DLD1 (cell line): ENCODE measurements around the gene CD93.

Experiments used
- in situ Hi-C: cut with HindIII; loops from 2 replicates; pipeline ENCODE4 v1.10.0; 2017; ENCODE audit warnings: low sequenced_read_pairs

The CD93 gene

GRCh38 chr20:23086056-23086566 is at the start of gene CD93:
CD93 (minus strand) TSS chr20:23086324; CDS start chr20:23086192, 132 bp downstream.
- in situ Hi-C loops, result no loop called here

GRCh38 chr20:23133560-23133998 is 47.5 kb upstream of the CD93 start:
- in situ Hi-C loops, result no loop called here

- in situ Hi-C loops, result no loop called here
Measured at GRCh38 chr20:23132930-23133559, 46.9 kb upstream of the CD93 start.

- in situ Hi-C loops, result no loop called here
Measured at GRCh38 chr20:23132293-23132929, 46.3 kb upstream of the CD93 start.

- in situ Hi-C loops, result no loop called here
Measured at GRCh38 chr20:23131766-23132165, 45.6 kb upstream of the CD93 start.

GRCh38 chr20:23130622-23131140 is 44.6 kb upstream of the CD93 start:
- in situ Hi-C loops, result no loop called here

- in situ Hi-C loops, result no loop called here
Measured at GRCh38 chr20:23129891-23130621, 43.9 kb upstream of the CD93 start.

GRCh38 chr20:23129266-23129665 is 43.1 kb upstream of the CD93 start:
- in situ Hi-C loops, result no loop called here

GRCh38 chr20:23128461-23129125 is 42.5 kb upstream of the CD93 start:
- in situ Hi-C loops, result no loop called here

GRCh38 chr20:23127506-23128279 is 41.6 kb upstream of the CD93 start:
- in situ Hi-C loops, result no loop called here

- in situ Hi-C loops, result no loop called here
Measured at GRCh38 chr20:23126281-23127061, 40.3 kb upstream of the CD93 start.

GRCh38 chr20:23125625-23126191 is 39.6 kb upstream of the CD93 start:
- in situ Hi-C loops, result no loop called here

GRCh38 chr20:23125159-23125558 is 39.0 kb upstream of the CD93 start:
- in situ Hi-C loops, result no loop called here

GRCh38 chr20:23123886-23124285 is 37.8 kb upstream of the CD93 start:
- in situ Hi-C loops, result no loop called here

- in situ Hi-C loops, result no loop called here
Measured at GRCh38 chr20:23122796-23123655, 36.9 kb upstream of the CD93 start.

- in situ Hi-C loops, result no loop called here
Measured at GRCh38 chr20:23122321-23122720, 36.2 kb upstream of the CD93 start.

GRCh38 chr20:23121751-23122320 is 35.7 kb upstream of the CD93 start:
- in situ Hi-C loops, result no loop called here
